SIG-M5 treated with dmso at 0.1 percent for 504 hours (cell line): Measurements from ENCODE around the gene LRIT2.

Source experiments
- DNase-seq: peaks from one replicate; lab custom pipeline; 2025; ENCODE audit not compliant: unreplicated experiment; lab: John Stamatoyannopoulos, UW

LRIT2 gene

GRCh38 chr10:84225427-84226173 lies at the start of gene LRIT2:
Gene LRIT2, minus strand, starts transcription at chr10:84225544. Its CDS starts 24 bp downstream, at chr10:84225520.
- DNase-seq = no peak

GRCh38 chr10:84270708-84271107 lies 45.4 kb upstream of the LRIT2 start:
- DNase-seq = no peak

GRCh38 chr10:84269773-84270172 lies 44.4 kb upstream of the LRIT2 start:
- DNase-seq = no peak

GRCh38 chr10:84269162-84269561 lies 43.8 kb upstream of the LRIT2 start:
- no peak for DNase-seq

- DNase-seq = no peak
These were observed 42.3 kb upstream of the LRIT2 start for GRCh38 chr10:84267503-84268126.

GRCh38 chr10:84265418-84265817 lies 40.1 kb upstream of the LRIT2 start:
- no peak for DNase-seq

GRCh38 chr10:84264611-84265141 lies 39.3 kb upstream of the LRIT2 start:
- peak; percentile 42 for DNase-seq

- no peak for DNase-seq
These were observed 38.4 kb upstream of the LRIT2 start for GRCh38 chr10:84263716-84264115.

- DNase-seq = no peak
These were observed 37.0 kb upstream of the LRIT2 start for GRCh38 chr10:84262190-84262956.

- no peak for DNase-seq
These were observed 36.0 kb upstream of the LRIT2 start for GRCh38 chr10:84261236-84261915.

GRCh38 chr10:84258034-84258695 lies 32.8 kb upstream of the LRIT2 start:
- DNase-seq = no peak

- no peak for DNase-seq
These were observed 32.1 kb upstream of the LRIT2 start for GRCh38 chr10:84257343-84258020.

- DNase-seq = no peak
These were observed 31.4 kb upstream of the LRIT2 start for GRCh38 chr10:84256510-84257342.

GRCh38 chr10:84254552-84255478 lies 29.5 kb upstream of the LRIT2 start:
- no peak for DNase-seq

GRCh38 chr10:84248794-84249193 lies 23.4 kb upstream of the LRIT2 start:
- no peak for DNase-seq

GRCh38 chr10:84247496-84247895 lies 22.2 kb upstream of the LRIT2 start:
- DNase-seq = no peak

- DNase-seq = no peak
These were observed 19.4 kb upstream of the LRIT2 start, which contains the start of gene RGR for GRCh38 chr10:84244651-84245270. Gene RGR, plus strand, starts transcription at chr10:84245053. Its CDS starts 38 bp downstream, at chr10:84245091.
